ENCODE data around the gene RASGRP4. TPM values are rescaled to one million over a fixed set of nuclear protein-coding genes. Genes with fewer than 3 reads are reported as not detected.

Gene RASGRP4
- total and polyA plus RNA-seq, 10 of the 15 experiments (the other 5 are each of a cell fraction or from before 2014, with no cell fraction given), result 0.24 to 7.4 (median 3.3) TPM

GRCh38 chr19:38421856-38422255, 4.2 kb downstream of the RASGRP4 start (continued):
- TF ChIP-seq ZBTB40 (IDR thresholded peaks at IDR 0.05; ENCODE audit: borderline replicate concordance) (no peak), SMAD5 (IDR thresholded peaks at IDR 0.05; ENCODE audit: low read depth) (no peak), SMC3 (IDR thresholded peaks at IDR 0.05; ENCODE audit: borderline replicate concordance, low read length) (no peak)

DNA sequence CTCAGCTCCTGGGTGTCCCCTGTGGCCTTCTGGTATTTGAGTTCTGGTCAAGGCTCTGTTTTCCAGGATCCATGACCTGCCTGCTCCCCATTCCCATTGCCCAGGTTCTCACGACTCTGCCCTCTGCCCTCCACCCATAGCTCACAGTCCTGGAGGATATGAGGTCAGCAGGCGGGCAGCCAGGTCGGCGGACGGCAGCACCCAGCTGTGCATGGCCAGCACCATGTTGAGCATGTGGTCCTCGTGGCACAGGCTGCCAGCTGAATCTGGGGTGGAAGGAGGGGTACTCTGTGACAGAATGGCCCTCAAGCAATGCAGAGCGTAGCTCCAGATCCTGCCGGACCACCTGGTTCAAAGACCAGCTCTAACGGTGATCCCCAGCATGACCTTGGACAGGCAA, 5.1 kb downstream of the RASGRP4 start:
- no peak for DNase-seq (ENCODE audit: low read depth, low spot score)
- ChIA-PET RAD21 (ENCODE audit: unreplicated experiment) (no interaction called here), POLR2A (no interaction called here), CTCF (no interaction called here), SMC1A (ENCODE audit: uncharacterized antibody, unreplicated experiment) (no interaction called here)
- no peak overlapping the region for H3K4me2 ChIP-seq (ENCODE audit: control insufficient read depth, insufficient read depth)
- H3K79me2 ChIP-seq (ENCODE audit: control insufficient read depth, insufficient read depth, low read length), result no peaks in the 10 kb centered on the region
- no peaks in the 10 kb centered on the region for H3K9me3 ChIP-seq (replicated peaks; ENCODE audit: control insufficient read depth, insufficient read depth, low read length)
- no peaks in the 10 kb centered on the region for H4K20me1 ChIP-seq (ENCODE audit: control insufficient read depth, insufficient read depth)
- 65% methylated on average over 9 of the region's 9 CpGs for WGBS (ENCODE audit: insufficient coverage, insufficient replicate concordance, low lambda C conversion rate, missing lambda C conversion rate)
- no peak overlapping the region for H2AFZ ChIP-seq (ENCODE audit: control insufficient read depth, low read depth, low read length)
- FAIRE-seq, result no peak
- no TSS peak for BruUV-seq (replicated peaks)
- no peaks in the 10 kb centered on the region; a peak in 1 of 4 replicates for H3K27me3 ChIP-seq (replicated peaks in 1 of 2; ENCODE audit: control insufficient read depth in 2 of 2, insufficient read depth in 2 of 2, low read length in 1 of 2)
- intact Hi-C loops (cut with micrococcal nuclease; ENCODE audit: unreplicated experiment) (no loop called here), in situ Hi-C loops (cut with MboI) (loop anchor here (25.0 kb wide), 1 partner anchor 216 kb away; the partner anchor contains the start of gene ACTN4)
- H3K9ac ChIP-seq (ENCODE audit: control insufficient read depth, insufficient read depth, low read length), result no peak overlapping the region
- TF ChIP-seq ATF3 (IDR thresholded peaks at IDR 0.05; ENCODE audit: borderline replicate concordance, extremely low read depth, low read depth, low read length) (no peak), HDAC2 (IDR thresholded peaks at IDR 0.05) (no peak), BCL11A (IDR thresholded peaks at IDR 0.05; ENCODE audit: low read depth, low read length) (no peak), CREB1 (IDR thresholded peaks at IDR 0.05; ENCODE audit: low read depth) (no peak)
- H3K36me3 ChIP-seq (ENCODE audit: control insufficient read depth in 2 of 2, insufficient read depth in 2 of 2, low read length in 1 of 2), result no peaks in the 10 kb centered on the region
- no peak for ATAC-seq
- H3K4me3 ChIP-seq, result no peak overlapping the region
- H3K27ac ChIP-seq (ENCODE audit: control insufficient read depth, insufficient read depth), result no peak overlapping the region
- H3K4me1 ChIP-seq (ENCODE audit: control insufficient read depth, insufficient read depth, low read length), result peaks cover 10% of the 10 kb centered on the region

Measured in GM12878 (cell line).